OCI-M1 (cell line): Measurements from ENCODE around the gene LHPP.

Experiments used
- DNase-seq: peaks from one replicate; lab custom pipeline; 2025; lab: John Stamatoyannopoulos, UW

Gene LHPP

DNA sequence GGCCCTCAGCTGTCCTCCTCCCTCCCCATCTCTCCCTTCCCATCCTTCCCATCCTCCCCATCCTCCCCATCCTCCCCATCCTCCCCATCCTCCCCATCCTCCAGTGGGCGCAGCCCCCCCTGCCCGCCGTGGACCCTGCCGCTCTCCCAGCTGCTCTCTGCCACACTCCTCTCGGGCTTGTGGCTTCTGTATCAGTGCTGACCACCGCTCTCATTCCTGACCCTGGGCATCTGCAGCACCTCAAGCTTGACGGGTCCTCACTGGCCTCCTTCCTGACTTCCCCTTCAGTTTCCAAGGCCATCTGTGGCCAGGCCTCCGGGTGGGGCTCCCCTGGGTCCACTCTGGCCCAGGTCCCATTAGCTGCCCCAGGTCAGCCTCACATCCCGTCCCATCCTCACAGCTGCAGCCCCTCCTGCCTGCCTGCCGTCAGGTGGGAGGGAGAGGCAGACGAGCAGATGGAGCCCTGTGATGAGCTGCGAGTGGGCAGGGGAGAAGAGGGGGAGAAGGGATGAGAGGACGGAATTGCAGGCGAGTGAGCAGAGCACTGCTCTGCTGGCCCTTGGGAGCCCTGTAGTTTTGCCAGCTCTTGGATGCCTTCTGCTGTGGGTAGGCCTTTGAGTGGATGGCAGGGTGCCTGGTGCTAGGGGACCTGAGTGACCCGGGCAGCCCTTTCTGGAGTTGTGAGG lies 35.7 kb downstream of the LHPP start:
- DNase-seq = no peak

DNA sequence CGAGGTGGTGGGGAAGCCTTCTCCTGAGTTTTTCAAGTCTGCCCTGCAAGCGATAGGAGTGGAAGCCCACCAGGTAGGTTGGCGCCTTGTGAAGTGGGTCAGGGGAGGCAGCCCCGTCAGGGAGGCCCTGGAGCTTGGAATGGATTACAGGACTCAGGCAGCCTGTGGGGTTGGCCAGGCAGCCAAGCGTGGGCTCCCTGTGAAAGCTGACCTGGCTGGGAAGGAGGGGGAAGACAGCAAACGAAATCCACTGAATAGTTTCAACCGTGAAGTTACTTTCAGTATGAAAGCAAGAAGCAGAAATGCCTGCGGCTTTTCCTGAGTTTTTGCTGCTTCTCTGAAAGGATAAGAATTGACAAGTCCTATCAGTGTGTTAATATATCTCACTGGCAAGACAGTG lies 36.4 kb downstream of the LHPP start:
- DNase-seq = no peak

- DNase-seq = no peak
These were observed 39.1 kb downstream of the LHPP start for GRCh38 chr10:124500757-124501156.

DNA sequence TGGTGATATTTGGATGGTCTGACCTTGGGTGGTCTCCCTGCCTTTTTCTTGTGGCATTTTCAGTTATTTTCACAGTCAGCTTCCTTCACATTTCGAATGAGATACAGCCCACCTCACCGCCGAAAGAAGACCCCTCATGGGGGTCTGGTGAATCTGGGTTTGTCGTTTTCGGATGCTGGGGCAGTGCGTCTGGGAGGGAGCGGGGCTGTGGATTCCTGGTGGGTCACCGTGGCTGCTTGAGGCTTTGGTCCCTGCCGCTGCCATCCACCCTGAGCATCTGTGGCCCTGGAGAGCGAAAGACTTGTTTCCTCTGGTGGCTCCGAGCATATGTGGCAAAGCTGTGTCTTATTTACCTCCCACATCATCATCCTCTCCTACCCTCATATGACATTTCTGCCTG lies 43.1 kb downstream of the LHPP start:
- no peak for DNase-seq

DNA sequence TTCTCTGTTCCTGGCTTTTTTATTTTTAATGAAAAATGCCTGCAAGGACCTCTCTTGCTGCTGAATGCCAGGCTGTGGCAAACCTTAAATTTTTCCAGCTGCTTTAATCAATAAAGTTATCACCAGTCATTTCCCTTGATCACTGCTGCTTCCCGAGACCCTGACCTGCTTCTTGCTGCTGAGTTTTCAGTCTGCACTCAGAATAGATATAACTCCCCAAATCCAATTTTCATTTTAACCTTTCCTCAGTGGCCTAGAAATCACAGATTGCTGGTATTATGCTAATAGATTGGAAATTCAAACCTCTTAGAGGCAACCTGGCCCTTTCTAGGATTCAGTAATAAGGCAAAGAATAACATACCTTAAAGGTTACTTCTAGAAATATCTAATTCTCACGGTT lies 43.7 kb downstream of the LHPP start:
- DNase-seq = no peak

DNA sequence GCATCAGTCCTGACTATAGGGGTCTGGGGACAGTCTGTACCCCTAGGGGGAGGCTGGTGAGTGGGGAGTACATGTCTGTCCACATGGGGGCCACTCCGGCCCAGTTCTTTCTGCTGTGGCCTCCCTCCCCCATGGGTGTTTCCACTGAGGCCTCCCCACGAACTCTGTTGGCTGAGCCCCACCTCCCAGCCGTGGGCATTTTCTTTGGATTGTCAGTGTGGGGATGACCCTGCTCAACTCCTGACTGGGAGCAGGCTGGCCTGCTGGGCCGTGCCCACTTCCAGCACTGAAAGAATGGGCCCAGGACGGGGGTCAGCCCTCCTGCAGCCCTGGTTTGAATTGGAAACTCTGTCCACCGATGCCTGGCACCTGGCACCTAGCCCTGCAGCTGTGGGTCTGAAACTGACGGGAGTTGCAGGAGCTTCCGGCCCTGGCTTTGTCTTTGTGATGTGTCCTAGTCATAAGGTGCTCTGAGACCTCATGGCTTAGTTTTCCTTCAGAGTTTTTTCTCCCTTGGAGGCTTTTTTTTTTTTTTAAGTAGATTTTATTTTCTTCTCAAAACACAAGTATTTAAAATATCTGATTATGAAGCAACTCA lies 46.5 kb downstream of the LHPP start:
- no peak for DNase-seq

DNA sequence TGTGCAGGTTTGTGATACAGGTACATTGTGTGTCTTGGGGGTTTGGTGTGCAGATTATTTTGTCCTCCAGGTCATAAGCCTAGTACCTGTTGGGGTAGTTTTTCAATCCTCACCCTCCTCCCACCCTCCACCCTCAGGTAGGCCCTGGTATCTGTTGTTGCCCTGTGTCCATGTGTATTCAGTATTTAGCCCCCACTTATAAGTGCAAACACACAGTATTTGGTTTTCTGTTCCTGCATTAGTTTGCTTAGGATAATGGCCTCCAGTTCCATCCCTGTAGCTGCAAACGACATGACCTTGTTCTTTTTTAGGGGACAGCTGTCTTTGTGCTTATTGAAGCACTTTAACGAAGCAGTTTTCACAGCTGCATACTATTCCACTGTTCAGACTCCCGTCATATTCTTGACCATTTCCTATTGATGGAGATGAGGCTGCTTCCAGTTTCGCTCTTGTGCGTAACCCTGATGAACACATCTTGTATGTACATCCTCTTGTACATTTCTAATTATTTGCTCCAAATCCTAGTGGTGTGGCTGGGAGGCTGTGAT lies 47.4 kb downstream of the LHPP start:
- DNase-seq = no peak

DNA sequence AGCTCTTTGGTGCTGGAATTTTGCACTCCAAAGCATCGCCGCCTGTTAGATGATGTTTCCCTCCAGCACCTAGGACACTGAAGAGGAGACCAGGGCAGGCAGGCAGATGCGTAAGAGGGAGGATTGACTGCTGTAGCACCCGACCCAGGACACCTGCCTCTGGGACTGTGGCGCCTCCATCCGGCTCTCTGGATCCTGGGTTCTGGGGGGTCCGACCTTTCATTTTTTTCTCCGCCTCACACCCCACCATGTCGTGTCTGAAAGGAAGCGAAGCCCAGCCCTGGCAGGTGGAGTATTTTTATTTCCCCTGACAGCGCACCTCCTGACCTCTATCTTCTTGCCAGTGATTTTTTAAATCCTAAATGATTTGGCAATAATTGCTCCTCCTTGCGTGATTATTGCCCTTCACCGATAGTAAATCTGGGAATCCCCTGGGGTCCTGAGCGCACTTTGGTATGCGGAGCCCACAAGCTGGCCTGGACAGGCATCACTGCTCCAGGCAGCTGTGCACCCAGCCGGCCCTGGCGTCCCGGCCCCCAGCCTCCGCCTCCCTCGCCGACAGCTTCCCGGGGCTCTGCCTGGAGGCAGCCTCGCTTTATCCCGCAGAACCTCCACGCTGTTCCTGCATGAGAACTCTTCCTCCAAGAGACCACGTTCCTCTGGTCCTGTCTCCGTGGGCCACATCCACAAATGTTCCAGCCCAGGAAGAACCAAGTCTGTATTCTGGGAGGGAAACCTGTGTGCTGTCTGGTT lies 48.4 kb downstream of the LHPP start:
- DNase-seq = no peak

DNA sequence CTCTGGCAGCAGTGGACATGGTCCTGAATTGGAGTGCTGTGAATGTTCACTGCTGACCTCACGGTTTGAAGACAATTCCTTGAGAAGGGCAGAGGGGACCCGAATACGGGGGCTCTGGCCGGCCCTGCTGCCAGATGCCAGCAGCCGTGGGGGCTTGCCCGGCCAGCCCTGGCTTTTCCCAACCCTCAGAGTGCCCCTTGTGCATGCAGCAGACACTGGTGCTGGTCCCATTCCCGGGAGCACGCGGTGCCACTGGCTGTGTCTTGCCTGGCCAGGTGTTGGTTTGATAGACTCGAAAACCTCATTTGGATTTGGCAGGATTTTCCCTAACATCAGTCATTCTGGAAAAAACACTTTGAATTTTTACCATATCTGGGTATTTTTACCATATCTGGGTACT lies 49.1 kb downstream of the LHPP start:
- no peak for DNase-seq

DNA sequence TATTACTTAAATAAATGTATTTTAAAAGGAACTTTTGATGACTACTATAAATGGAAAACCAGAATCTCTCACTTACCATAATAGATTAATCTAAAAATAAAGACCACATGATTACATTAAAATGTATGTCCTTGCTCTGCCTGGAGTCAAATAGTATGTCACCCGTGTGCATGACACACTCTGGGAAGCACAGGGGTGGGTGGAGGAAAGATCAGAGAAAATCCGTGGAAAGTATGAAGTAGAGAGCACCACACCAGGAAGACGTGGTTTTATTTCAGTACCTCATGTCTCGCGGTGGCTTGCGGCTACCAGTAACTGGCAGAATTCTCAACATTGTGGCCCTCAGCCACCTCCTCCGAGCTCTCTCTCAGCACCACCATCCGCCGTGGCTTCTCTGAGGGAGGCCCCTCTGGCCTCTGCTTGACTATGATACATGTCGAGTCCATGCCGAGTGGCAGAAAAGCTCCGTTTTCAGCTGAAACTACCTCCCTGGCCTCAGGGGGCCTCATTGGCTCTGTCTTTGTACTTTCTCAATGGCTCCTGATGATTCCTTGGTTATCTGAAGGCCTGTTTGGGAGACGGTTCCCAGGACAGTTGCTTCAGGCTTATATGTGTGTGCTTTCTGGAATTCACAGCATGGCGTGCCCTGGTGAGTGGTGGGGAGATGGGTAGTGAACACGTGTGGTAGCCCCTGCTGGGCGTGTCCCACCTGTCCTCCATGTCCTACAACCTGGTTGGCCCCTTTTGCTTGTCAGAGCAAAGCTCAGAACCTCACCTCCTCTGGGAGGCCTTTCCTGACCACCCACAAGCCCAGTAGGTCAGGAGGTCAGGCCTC lies 49.8 kb downstream of the LHPP start:
- no peak for DNase-seq

DNA sequence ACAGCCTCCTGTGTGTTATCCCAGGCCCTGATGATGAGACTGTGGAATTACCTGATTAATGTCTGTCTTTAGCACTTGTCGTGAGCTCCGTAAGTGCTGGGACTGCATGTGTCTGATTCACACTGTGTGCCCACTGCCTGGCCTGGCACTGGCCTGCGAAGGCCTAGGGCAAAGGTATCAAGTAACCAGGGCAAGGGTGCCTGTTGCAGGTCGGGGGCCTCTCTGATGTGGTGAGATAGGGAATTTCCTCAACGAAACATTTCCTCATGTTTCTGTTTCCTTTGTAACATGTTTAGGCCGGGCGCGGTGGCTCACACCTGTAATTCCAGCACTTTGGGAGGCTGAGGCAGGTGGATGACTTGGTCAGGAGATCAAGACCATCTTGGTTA lies 50.4 kb downstream of the LHPP start:
- DNase-seq = no peak

GRCh38 chr10:124512600-124512999 lies 51.0 kb downstream of the LHPP start:
- no peak for DNase-seq

DNA sequence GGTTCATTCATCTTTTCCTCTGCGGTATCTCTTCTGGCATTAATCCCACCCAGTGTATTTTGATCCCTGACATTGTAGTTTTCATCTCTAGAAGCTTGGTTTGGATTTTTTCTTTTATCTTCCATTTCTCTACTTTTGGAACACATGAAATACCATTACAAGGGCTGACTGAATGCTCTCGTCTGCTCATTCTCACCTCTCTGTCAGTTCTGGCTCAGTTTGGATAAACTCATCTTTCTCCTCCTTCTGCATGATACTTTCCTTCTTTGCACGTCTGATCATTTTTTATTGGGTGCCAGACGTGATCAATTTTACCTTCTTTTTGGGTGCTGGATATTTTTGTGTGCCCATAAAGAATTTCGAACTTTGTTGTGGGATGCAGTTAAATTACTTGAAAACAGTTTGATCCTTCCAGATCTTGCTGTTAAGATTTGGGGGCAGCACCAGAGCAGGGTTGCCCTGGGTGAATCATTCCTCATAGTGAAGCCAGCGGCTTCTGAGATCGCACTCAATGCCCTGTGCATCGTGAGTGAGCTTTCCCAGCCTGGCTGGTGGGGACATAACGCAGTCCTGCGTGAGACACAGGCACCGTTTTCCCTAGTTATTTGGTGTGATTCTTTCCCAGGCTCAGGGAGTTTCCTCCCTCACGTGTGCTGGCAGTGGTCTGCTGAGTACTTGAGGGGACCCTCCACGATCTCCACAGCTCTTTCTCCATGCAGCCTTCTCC lies 53.8 kb downstream of the LHPP start:
- no peak for DNase-seq

DNA sequence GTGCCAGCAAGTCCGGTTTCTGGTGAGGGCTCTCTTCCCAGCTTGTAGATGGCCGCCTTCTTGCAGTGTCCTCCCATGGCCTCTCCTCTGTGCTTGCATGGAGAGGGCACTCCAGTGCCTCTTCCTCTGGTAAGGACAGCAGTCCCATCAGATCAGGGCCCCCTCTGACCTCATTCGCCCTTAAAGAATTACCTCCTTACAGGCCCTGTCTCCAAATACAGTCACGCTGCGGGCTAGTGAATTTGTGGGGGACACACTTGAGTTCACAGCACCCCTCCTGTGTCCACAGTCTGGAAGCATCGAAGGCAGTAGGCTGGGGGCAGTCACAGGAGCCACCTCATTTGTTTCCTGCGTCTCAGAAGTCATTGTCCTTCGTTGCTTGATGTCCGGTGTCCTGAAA lies 54.6 kb downstream of the LHPP start:
- no peak for DNase-seq

DNA sequence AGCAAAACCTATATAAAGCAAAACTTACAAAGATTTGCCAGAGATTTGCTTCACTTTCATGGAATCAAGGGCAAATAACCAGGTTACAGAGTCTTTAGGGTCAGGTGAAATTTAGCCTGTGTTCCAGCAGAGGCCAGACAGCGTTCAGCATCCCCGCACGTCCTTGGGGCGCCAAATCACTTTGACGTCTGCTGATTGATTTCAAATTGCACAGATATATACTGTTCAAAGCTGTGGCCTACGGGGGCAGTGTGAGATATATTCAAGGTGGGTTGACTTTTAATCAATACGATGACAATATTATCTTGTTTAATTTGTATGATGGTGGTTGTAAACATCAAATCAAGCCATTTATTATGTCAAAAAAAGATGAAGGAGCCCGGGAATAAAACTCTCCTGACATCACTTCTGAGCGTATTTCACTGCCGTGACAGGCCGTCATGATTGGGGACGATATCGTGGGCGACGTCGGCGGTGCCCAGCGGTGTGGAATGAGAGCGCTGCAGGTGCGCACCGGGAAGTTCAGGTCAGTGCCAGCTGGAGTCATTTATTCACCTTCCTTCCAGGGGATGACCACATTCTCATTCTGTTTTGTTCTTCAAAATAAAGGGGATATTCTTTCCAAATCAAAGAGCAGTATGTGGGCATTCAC lies 55.2 kb downstream of the LHPP start:
- DNase-seq = no peak

DNA sequence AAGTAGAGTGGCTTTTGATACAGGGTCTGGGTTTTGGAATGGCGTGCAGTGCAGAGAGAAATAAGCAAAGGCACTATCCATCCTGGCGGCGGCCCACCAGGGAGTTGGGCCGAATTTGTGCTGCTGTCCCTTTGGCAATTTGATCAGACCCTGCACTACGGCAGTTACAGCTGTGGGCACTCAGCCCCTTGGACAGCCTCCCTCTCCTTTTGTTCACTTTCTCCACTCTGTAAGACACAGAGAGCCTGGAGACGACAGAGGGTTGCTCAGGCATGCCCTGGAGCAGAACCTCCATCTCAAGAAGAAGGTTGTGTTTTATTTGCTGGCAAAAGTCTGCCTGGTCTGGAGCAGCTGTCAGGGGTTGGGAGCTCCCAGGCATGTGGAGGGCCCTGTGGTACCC lies 55.8 kb downstream of the LHPP start:
- no peak for DNase-seq

- no peak for DNase-seq
These were observed 56.3 kb downstream of the LHPP start for GRCh38 chr10:124517931-124518330.

GRCh38 chr10:124518366-124518765 lies 56.7 kb downstream of the LHPP start:
- DNase-seq = no peak

DNA sequence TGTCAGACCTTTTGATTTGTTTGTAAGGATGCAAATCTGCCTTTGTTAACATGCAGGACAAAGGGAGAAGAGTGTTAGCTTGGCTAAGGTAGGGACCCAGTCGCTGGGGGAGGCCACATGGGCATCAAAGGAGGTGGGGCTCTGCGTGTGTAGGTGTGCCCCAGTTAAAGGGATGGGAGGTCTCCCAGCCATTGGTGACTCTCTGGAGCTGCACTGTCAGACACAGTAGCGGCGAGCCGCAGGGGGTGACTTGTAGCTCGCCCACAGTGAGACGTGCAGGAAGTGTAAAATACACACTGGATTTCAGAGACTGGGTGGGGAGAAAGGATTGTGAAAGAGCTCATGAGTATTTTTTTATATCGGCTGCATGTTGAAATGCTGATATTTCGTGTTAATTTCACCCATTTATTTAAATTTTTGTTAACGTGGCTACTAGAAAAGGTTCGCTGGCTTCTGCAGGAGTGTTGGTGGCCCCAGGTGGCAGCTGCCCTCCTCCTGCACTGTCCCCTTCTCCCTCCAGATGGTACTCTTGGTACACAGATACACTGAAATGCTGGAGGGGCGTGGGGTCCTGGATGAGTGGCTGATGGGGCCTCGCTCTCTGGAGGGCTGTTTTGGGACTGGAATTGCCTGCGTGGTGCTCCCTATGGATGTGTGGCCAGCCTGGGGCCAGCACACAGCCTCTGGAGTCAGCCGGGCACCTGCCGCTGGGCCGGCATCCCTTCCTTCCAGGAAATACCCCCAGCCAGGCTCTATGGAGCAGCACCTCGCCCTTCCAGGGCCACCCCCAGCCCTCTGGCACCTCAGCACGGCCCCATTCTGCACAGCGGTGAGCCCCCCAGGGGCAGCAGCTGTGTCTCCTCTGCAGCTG lies 59.2 kb downstream of the LHPP start:
- no peak for DNase-seq

GRCh38 chr10:124521429-124521871 lies 59.8 kb downstream of the LHPP start:
- DNase-seq = no peak
